Endometrial microvascular endothelial cells (primary cell): ENCODE results near the gene UBTD1. TPM values are rescaled to one million over a fixed set of nuclear protein-coding genes. Genes with fewer than 3 reads are reported as not detected.

Experiments used
- in situ Hi-C: cut with HindIII; loops from 2 replicates; pipeline ENCODE4 v1.10.0; 2017; ENCODE audit warnings: low sequenced_read_pairs, low pct_unique_long_range_greater_than_20kb; ENCODE audit errors: inconsistent ontology term
- total RNA-seq: library from RNA; depleted of rRNA; stranded (reverse); fragments of >200 nt; gene quantifications from one replicate; pipeline ENCODE4 v1.2.3, GENCODE V29; 2015; ENCODE audit errors: inconsistent ontology term

The UBTD1 gene
- total RNA-seq, 1 donor from 2014 or later, result 34.5 TPM

GRCh38 chr10:97593421-97593820 is 94.7 kb downstream of the UBTD1 start:
- in situ Hi-C loops, result no loop called here

GRCh38 chr10:97596101-97597082 is 97.7 kb downstream of the UBTD1 start:
- in situ Hi-C loops, result no loop called here

- in situ Hi-C loops, result no loop called here
Observed at GRCh38 chr10:97597778-97598177, 99.1 kb downstream of the UBTD1 start.

- in situ Hi-C loops, result no loop called here
Observed at GRCh38 chr10:97598407-97599271, 99.9 kb downstream of the UBTD1 start.

GRCh38 chr10:97599272-97599619 is 100.5 kb downstream of the UBTD1 start:
- in situ Hi-C loops, result no loop called here

GRCh38 chr10:97600616-97601015 is 101.9 kb downstream of the UBTD1 start:
- in situ Hi-C loops, result no loop called here

GRCh38 chr10:97601268-97602215 is 102.8 kb downstream of the UBTD1 start:
- in situ Hi-C loops, result no loop called here

GRCh38 chr10:97607095-97607636 is 108.4 kb downstream of the UBTD1 start:
- in situ Hi-C loops, result no loop called here

GRCh38 chr10:97608991-97609561 is 110.4 kb downstream of the UBTD1 start:
- in situ Hi-C loops, result no loop called here

GRCh38 chr10:97611473-97611872 is 112.7 kb downstream of the UBTD1 start:
- in situ Hi-C loops, result no loop called here

- in situ Hi-C loops, result no loop called here
Observed at GRCh38 chr10:97612386-97612785, 113.7 kb downstream of the UBTD1 start.

GRCh38 chr10:97618285-97618684 is 119.6 kb downstream of the UBTD1 start:
- in situ Hi-C loops, result no loop called here

GRCh38 chr10:97618733-97619132 is 120.0 kb downstream of the UBTD1 start:
- in situ Hi-C loops, result no loop called here

Other genes starting within 250 kb of the UBTD1 start
- gene ARHGAP19, start 206.3 kb upstream of the UBTD1 start, total RNA-seq, result 13.8 TPM
- 0.84 TPM for gene FRAT1, start 179.7 kb upstream of the UBTD1 start, total RNA-seq
- 8.3 TPM for gene FRAT2, start 164.2 kb upstream of the UBTD1 start, total RNA-seq
- gene RRP12, start 97.6 kb upstream of the UBTD1 start, total RNA-seq, result 27.9 TPM
- 735 TPM for gene PGAM1, start 72.7 kb upstream of the UBTD1 start, total RNA-seq
- 76.7 TPM for gene EXOSC1, start 52.9 kb upstream of the UBTD1 start, total RNA-seq
- 62.8 TPM for gene ZDHHC16, start 52.7 kb upstream of the UBTD1 start, total RNA-seq
- 91.4 TPM for gene MMS19, start 502 bp upstream of the UBTD1 start, total RNA-seq
- 2.5 TPM for gene ANKRD2, start 73.9 kb downstream of the UBTD1 start, total RNA-seq
- 0.37 TPM for gene HOGA1, start 85.5 kb downstream of the UBTD1 start, total RNA-seq
- gene C10orf62, start 90.8 kb downstream of the UBTD1 start, total RNA-seq, result not detected
- gene MORN4, start 134.6 kb downstream of the UBTD1 start, total RNA-seq, result 4.7 TPM
- gene PI4K2A, start 141.7 kb downstream of the UBTD1 start, total RNA-seq, result 24.6 TPM
- 3.6 TPM for gene AVPI1, start 188.3 kb downstream of the UBTD1 start, total RNA-seq
- 35.1 TPM for gene MARVELD1, start 214.8 kb downstream of the UBTD1 start, total RNA-seq
- gene ZFYVE27, start 238.2 kb downstream of the UBTD1 start, total RNA-seq, result 10.3 TPM